ENCODE results near the gene PLEKHA7.
"Not testable (repeated sequence)": the region's sequence is repeated elsewhere in the genome, so short reads cannot be mapped to it uniquely, and the experiment has no call there.

Gene PLEKHA7

DNA sequence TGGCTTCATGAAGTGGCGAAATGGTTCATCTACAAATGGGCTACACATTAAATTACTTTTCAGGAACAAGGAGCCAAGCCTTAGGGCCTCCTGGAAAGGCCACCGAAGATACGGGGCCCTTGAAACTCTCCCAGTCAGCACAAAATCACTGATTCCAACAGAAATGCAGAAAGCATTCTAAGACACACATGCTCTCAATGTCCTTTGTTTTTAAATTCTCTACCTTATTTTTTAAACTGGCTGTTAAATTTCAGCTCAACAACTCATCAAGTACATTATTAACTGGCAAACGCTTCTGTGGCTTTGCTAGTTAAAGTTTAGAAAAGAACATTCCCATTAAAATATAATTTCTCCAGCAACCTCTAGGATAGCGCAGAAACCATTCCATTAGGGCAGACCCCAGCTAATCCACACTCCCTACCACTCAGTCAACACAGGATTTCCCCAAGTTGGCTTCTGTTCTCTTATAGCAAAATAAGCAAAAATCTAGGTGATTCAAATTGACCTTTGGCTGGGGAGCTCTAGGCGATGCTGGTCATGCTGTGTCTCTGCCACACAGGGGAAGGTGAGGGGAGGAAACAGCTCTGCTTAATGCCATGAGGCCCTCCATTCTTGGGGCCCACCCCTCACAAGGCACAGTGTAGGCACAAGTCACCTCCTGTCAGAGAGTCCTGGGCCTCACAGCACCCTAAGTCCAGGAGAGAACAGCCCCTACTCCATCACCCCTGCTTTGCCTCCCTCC is 47.1 kb downstream of the PLEKHA7 start:
- Mint-ChIP-seq H3K36me3 (ENCODE audit: low read depth) (no peaks in the 10 kb centered on the region), H3K4me1 (peaks cover 20% of the 10 kb centered on the region), H3K27me3 (ENCODE audit: low read depth, poor library complexity) (peaks cover 5% of the 10 kb centered on the region), H3K4me3 (no peak overlapping the region), H3K9me3 (no peaks in the 10 kb centered on the region), H3K27ac (no peak overlapping the region)
- no peak for DNase-seq
- no peak for TF ChIP-seq CTCF (IDR thresholded peaks at IDR 0.05)

DNA sequence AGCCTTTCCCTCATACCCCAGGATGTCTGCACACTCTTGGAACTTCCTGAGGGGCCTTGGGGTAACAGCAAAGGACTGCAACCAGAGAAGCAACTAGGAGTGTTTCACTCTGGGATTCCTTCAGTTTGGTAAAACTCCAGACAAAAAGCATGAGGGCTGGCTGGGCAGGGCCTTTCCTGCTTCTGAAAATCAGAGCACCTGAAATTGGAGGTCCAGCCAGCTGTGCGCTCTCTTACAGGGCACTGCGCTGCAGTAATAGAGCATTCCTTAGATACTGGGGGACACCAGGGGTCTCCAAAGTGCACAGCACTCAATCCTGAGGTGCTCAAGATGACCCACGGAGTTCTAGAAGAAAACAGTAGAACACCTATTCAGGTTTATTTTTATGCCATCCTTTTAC is 49.7 kb downstream of the PLEKHA7 start:
- Mint-ChIP-seq H3K4me1 (peaks cover 28% of the 10 kb centered on the region), H3K4me3 (no peak overlapping the region), H3K9me3 (no peaks in the 10 kb centered on the region), H3K27ac (no peak overlapping the region), H3K36me3 (ENCODE audit: low read depth) (no peaks in the 10 kb centered on the region), H3K27me3 (ENCODE audit: low read depth, poor library complexity) (peaks cover 8% of the 10 kb centered on the region)
- DNase-seq, result no peak
- no peak for TF ChIP-seq CTCF (IDR thresholded peaks at IDR 0.05)

DNA sequence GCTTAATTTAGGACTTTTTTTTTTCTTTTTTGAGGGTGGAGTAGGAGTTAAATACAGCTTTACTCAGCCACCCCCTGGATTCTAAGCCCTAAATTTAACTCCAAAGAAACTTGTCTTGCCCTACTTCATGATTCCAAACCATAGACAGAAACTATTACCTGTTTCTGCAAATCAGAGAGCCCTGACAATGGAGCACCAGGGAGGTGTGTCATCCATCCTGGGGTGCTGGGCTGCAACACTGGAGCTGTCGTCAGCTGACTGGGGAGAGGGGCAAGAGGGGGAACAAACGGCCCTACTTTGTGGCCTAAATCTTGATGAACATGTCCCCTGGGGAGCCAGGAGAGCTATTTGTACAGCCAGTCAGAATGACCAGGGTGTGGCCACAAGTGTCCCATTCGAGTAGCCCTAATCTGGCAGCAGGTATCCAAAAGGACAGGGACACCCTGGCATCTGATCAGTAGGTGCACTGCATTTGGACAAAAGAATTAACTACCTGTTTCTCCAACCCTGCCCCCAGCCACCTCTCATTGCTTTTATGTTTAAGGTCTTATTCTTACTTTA is 50.8 kb downstream of the PLEKHA7 start:
- H3K4me1 Mint-ChIP-seq, result peaks cover 28% of the 10 kb centered on the region
- H3K9me3 Mint-ChIP-seq, result no peaks in the 10 kb centered on the region
- TF ChIP-seq CTCF (IDR thresholded peaks at IDR 0.05), result no peak
- H3K36me3 Mint-ChIP-seq (ENCODE audit: low read depth), result no peaks in the 10 kb centered on the region
- DNase-seq, result no peak
- H3K4me3 Mint-ChIP-seq, result no peak overlapping the region
- H3K27me3 Mint-ChIP-seq (ENCODE audit: low read depth, poor library complexity), result peaks cover 8% of the 10 kb centered on the region
- no peak overlapping the region for H3K27ac Mint-ChIP-seq

DNA sequence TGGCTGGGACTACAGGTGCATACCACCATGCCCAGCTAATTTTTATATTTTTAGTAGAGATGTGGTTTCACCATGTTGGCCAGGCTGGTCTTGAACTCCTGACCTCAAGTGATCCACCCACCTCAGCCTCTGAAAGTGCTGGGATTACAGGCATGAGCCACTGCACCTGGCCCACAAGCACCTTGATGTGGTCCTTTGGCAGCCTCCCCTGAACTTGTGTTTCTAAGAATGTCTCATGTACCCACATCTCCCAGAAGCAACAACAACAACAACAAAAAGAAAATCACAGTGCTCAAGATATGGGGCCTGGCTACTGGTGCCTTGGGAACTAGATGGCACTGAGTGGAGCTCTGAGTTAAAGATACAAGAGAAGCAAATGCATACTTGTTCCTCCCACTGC is 51.6 kb downstream of the PLEKHA7 start:
- not testable (repeated sequence) for H3K27ac Mint-ChIP-seq; H3K27me3 Mint-ChIP-seq (ENCODE audit: low read depth, poor library complexity); DNase-seq; H3K9me3 Mint-ChIP-seq; H3K36me3 Mint-ChIP-seq (ENCODE audit: low read depth); H3K4me3 Mint-ChIP-seq
- H3K4me1 Mint-ChIP-seq, result peaks cover 28% of the 10 kb centered on the region

DNA sequence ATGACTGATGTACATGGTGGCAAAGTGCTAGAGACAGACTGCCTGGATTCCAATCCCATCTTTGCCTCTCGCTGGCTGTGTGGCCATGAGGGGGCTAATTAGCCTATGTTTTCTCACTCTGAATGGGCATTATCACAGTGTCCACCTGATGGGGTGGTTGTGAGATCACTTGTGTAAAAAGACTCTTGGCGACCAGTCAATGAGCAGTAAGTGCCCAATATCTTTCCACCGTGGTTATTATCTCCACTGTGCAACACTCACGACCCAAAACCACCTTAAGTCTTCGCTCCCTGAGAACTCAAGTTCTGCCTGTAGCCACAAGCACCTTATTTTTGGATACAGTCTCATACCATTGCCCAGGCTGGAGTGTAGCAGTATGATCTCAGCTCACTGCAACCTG is 52.1 kb downstream of the PLEKHA7 start:
- no peak for TF ChIP-seq CTCF (IDR thresholded peaks at IDR 0.05)
- no peak for DNase-seq
- Mint-ChIP-seq H3K4me1 (peaks cover 27% of the 10 kb centered on the region), H3K4me3 (no peak overlapping the region), H3K27me3 (ENCODE audit: low read depth, poor library complexity) (peaks cover 8% of the 10 kb centered on the region), H3K9me3 (no peaks in the 10 kb centered on the region), H3K36me3 (ENCODE audit: low read depth) (no peaks in the 10 kb centered on the region), H3K27ac (no peak overlapping the region)

DNA sequence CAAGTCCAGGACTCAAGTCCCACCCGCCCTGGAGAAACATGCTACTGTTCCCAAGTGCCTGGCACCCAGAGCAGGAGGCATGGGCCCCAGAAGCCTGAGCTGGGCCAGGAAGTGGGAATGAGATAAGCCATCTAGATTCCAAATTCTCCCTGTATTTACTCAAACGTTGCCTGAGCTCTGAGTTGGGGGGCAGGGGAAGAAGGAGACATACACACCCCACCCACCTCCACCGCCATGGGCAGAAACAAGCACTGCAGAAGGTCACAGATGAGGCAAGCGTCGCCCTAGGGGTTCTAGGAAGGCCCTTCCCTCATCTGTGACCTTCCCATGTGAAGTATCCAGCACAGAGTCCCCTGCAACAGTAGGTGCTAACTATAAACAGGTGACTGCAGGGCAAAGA is 54.0 kb downstream of the PLEKHA7 start:
- TF ChIP-seq CTCF (IDR thresholded peaks at IDR 0.05), result no peak
- no peak overlapping the region for H3K4me3 Mint-ChIP-seq

More for the DNA sequence above, 54.0 kb downstream of the PLEKHA7 start:
- no peak for DNase-seq
- Mint-ChIP-seq H3K9me3 (no peaks in the 10 kb centered on the region), H3K4me1 (peaks cover 13% of the 10 kb centered on the region), H3K27me3 (ENCODE audit: low read depth, poor library complexity) (peaks cover 8% of the 10 kb centered on the region), H3K27ac (no peak overlapping the region), H3K36me3 (ENCODE audit: low read depth) (no peaks in the 10 kb centered on the region)
